ENCODE results near the gene PRDM12.
"Not testable (repeated sequence)": the region's sequence is repeated elsewhere in the genome, so short reads cannot be mapped to it uniquely, and the experiment has no call there.

The PRDM12 gene

DNA sequence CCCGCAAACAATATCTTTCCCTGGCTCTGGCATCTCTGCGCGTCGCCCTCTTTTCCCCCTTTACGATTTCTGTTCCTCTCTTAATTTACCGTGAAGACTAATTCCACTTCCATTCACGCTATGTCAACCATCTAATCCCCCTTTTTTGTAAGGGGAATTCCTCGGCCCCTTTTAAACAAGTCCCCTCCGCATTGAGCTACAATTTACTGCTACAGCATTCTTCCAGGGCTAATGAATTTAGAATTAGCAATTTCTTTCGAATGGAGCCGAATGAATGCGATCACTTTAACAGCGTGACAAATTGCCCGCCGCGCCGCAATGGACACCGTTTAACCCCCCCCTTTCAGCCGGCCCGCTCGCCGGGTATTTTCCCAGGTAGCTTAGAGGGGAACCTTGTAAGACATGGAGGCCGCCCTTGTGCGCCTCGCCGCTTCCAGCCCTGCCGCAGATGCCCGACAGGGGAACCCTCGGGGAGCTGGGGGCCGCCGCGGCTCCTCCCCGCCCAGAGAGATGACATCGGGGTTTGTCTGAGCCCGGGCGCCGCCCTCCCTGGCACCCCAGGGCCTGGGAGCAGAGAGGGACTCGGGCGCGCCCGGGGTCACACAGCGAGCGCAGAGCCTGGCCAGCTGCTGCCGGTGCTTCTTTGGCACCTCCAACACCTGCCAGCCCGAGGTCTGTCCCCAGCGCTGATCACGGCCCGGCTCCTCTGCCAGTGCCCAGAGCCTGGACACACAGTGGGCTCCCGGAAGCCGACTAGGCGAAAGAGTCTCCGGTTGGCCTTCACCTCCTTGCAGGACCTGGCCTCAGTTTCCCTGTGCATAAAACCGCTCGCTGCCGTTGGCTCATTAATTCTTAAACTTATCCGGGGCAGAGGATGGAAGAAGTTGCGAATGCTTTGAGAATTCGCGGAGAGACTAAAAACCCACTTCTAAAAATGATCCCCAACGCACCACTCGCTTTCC, 1.3 kb downstream of the PRDM12 start:
- DNase-seq = no peak

DNA sequence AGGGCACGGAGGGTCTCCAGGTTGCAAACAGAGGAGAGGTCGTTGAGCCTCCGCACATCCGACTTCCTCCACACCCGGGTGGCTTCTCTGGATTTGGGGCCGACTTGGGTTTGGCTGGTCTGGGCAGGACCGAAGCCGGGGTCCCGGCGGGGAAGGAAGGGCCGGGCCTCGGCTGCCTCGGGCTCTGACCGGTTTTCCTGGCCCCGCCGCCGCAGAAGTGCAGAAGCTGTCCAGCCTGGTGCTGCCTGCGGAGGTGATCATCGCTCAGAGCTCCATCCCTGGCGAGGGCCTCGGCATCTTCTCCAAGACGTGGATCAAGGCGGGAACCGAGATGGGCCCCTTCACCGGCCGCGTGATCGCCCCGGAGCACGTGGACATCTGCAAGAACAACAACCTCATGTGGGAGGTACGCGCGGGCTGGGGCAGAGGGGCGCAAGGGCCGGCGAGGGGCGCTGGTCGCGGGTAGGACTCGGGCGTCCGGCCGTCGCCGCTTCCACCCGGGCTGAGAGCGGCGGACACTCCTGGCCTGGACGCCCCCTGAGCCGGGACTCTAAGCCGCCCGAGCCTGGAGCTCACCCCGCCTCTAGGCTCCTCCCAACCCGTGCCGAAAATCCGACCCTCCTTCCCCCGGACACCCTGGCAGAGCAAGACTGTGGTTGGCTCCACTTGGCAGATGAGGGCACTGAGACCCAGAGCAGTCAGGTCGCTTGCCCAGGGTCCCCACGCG, 2.2 kb downstream of the PRDM12 start:
- DNase-seq = no peak

- DNase-seq = no peak
Observed at GRCh38 chr9:130667120-130667435, 2.7 kb downstream of the PRDM12 start.

DNA sequence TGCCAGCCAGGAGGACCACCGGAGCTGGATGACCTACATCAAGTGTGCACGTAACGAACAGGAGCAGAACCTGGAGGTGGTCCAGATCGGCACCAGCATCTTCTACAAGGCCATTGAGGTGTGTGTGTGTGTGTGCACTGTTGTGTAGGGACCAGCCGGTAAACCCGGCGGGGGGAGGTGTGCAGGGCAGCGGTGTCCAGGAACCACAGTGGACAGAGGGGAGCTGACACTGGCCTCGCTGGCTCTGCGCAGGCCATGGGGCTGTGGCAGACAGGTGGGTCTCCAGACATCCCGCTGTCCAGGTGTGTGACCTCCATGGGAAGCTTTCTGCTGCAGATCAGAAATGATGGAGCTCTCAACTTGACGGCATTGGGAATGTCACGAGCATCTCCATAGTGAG, 3.8 kb downstream of the PRDM12 start:
- no peak for DNase-seq

GRCh38 chr9:130668659-130669058, 4.3 kb downstream of the PRDM12 start:
- no peak for DNase-seq

DNA sequence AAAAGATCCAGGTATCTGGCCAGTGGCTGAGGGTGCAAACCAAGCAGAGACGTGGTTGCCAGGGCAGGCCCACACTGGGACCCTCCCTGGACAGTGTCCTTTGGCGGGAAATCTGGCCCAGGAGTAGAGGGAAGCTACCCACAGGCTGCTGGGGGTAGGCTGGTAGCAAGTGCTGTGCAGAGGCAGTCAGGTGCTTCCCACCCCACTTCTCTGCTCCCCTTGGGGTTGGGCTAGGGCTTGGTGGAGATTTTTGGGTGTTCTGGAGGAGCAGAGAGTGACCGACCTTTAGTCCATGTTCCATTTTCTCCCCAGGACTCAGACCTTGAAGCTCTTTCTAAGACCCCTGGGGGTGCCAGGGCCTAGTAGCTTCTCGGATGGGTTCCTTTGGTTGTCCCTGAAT, 5.6 kb downstream of the PRDM12 start:
- DNase-seq = no peak

DNA sequence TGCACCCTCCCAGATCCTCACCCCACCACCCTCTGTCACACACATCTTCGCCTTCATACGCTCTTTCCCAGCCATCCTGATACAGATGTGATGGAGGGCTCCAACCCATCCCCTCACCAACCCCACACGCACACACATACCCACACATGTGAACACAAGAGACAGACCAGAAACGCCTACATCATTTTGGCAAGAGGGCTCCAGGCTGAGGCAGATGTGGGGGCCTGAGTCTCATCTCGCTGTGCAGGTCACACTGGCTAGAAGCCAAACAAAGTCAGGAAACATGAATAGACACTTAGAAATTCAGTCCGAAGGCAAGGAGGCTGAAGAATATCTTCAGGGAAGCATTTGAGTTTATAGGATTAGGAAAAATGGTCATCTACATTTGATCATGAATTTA, 6.2 kb downstream of the PRDM12 start:
- no peak for DNase-seq

- DNase-seq = peak; percentile 90
Observed at GRCh38 chr9:130672466-130672865, 8.1 kb downstream of the PRDM12 start.

- DNase-seq = no peak
Observed at GRCh38 chr9:130672933-130673615, 8.7 kb downstream of the PRDM12 start.

DNA sequence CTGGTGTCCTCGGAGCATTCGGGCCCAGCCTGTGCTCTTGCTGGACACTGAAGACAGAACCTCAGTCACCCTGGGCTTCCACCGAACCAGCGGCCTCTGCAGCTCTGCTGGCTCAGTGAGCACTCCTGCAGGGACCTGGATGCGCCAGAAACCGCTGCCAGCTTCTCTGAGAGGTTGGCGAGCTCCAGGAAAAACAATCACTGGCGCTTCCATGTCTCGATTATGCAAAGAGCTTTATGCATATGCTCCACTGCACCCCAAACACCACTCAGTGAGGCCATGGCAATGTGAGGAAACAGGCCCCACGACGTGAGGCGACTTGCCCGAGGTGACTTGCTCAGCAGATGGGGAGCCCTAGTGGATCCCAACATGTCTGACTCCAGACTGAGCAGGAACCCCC, 11.0 kb downstream of the PRDM12 start:
- DNase-seq = no peak

- DNase-seq = no peak
Observed at GRCh38 chr9:130677252-130677651, 12.9 kb downstream of the PRDM12 start.

GRCh38 chr9:130680836-130681768, 16.7 kb downstream of the PRDM12 start:
- peak; percentile 82 for DNase-seq

DNA sequence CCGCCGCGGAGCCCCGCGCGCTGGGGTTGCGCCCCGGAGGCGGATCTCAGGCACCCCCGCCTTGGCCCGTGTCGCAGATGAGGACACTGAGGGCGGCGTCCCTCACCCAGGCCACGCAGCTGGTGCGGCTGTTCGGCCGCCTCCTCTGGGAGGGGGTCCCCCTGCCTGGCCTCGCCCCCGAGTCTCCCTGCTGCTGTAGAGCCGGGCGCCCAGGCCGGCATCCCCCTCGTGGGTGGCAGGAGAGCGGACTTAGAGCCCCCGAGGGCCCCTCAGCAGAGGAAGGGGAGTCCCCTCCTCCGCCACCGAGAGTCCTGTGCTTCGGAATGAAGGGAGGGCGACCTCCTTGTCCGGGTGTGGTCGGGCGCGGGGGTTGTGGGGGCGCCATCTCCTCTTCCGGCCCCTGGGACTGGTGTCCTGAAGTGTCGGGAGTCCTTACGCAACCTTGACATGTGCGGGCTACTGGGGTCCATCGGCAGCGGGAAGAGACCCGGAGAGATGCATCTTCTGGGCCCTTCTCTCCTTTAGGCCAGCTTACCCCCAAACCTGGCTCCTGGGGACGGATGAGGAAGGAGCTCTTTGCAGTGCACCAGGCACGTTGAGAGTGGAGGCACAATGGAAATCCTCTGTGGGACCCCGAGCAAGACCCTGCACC, 17.5 kb downstream of the PRDM12 start:
- no peak for DNase-seq

- DNase-seq = peak; percentile 37
Observed at GRCh38 chr9:130682421-130683121, 18.2 kb downstream of the PRDM12 start.

DNA sequence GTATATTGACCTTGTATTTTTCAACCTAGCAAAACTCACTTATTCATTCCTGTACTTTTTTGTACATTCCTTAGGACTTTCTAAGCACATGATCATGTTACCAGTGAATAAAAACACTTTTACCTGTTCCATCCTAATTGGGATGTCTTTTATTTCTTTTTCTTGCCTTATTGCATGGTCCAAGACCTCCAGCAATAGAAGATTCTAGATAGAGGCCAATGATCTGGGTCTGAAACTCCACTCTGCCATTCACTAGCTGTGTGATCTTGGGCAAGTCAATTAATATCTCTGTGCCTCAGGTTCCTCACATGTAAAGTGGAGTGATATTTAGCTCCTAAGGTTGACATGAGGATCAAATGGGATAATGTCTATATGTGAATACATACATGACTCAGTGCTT, 20.7 kb downstream of the PRDM12 start:
- DNase-seq = no peak

GRCh38 chr9:130685945-130686344, 21.6 kb downstream of the PRDM12 start:
- DNase-seq = not testable (repeated sequence)

- no peak for DNase-seq
Observed at GRCh38 chr9:130687615-130688014, 23.2 kb downstream of the PRDM12 start.

DNA sequence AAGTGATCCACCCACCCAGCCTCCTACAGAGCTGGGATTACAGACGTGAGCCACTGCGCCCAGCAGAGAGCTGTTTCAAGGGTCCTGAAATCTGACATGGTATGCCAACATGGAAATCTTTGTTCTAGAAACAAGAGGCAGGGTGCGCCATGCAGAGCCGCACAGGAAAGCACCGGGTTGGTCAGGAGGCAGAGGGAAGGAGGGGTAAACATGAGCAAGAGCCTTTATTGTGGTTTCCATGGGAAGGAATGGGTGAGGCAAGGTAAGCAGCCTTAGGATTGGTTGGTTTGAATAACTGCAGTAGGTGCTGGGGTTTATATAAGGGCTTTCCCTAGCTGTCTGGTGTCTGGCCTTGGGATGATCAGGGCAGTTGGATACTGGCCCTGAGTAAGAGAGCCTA, 23.7 kb downstream of the PRDM12 start:
- no peak for DNase-seq

- no peak for DNase-seq
Observed at GRCh38 chr9:130689572-130689936, 25.2 kb downstream of the PRDM12 start.

GRCh38 chr9:130689937-130690700, 25.7 kb downstream of the PRDM12 start:
- peak; percentile 87 for DNase-seq

DNA sequence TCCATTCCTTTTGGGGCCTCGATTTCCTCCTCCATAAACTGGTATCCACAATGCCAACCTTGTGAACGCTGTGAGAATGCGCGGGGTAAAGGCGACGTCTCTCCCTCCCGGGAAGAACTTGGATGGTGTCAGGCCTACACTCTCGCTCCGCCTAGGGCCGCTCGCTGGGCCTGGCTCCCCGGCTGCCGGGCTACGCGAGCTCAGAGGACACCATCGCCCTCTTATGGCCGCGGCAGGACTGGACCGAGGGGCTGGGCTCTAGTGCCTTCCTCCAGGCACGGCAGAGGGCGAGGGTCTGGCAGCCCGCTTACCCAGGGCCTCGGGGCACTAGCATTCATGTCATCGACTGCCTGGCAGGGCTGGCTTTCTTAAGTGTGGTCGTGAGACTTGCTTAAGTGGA, 27.9 kb downstream of the PRDM12 start:
- no peak for DNase-seq
